Iris pigment epithelial cell (primary cell): ENCODE data around the gene WDR37.

Source experiments
- DNase-seq: peaks from one replicate; pipeline ENCODE4 v3.0.0-alpha.2; 2011; ENCODE audit warnings: low read depth

WDR37 gene

DNA sequence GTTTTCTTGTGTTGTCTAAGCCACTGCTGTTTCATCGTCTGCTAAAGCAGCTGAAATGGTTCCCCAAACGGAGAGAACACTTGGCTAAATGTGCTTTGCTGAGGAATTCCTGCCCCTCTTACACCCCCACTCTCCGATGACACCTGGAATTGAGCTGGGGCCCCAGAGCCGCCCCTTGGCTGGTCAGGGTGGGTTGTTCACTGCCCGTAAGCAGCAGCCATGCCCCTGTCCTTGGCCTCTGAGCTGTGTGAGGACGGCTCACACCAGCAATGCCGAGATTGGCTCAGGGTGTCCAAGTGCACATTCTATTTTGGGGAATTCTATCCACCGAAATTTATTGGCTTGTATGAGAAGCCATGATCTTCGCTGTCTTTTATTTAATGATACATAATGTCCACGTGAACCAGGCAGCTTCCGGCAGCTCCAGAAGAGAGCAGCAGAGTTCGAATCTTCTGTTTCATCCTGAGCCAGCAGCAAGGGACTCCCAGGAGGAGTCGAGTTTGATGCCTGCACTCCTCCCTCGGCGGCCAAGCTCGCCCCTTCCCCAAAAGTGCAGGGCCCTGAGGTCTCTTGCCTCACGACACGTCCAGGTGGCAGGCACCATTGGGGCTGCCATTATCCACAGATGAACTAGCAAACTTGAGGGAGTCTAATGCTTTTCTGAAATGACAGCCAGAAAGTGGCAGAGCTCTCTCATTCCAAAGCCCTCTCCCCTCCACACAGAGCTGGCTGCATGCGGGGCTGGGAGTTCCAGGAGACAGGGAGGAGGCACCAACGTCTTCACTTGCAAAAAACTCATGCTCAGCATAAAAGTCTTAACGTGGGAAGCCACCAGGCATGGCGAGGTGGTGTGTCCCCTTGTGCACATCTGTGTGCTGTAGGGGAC lies 114.0 kb downstream of the WDR37 start:
- no peak for DNase-seq

GRCh38 chr10:1170867-1171180 lies 114.6 kb downstream of the WDR37 start:
- no peak for DNase-seq

DNA sequence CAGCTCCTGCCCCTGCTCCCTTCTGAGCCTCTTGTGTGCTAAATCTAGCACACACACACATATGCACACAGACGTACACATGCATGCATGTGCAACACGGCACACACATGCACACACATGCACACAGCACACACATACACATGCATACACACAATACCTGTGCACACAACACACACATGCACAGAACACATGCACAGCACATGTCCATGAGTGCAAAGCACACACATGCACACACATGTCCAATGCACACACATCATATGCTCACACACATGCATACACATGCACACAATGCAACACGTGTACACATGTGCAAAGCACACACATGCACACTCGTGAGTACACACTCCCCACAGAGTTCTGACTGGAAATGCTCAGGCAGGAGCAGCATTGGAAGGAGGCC lies 115.0 kb downstream of the WDR37 start:
- no peak for DNase-seq

DNA sequence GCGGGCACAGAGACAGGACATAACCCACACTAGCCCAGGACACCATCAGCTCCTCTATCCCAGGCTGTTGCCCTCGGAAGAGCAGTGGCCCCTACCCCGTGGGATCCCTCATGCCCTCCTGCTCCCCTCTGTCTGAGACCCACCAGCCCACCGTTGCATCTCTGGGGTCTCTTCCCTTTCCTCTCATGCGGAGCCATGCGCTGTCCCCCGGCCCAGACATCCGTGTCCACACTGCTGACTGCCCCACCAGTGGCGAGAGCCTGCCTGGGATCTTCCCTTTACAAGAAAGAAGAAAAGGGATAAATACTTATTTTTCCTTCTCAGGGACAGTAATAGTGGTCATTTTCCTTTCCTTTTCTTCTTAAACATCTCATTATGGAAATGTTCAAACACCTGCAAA lies 115.4 kb downstream of the WDR37 start:
- no peak for DNase-seq

DNA sequence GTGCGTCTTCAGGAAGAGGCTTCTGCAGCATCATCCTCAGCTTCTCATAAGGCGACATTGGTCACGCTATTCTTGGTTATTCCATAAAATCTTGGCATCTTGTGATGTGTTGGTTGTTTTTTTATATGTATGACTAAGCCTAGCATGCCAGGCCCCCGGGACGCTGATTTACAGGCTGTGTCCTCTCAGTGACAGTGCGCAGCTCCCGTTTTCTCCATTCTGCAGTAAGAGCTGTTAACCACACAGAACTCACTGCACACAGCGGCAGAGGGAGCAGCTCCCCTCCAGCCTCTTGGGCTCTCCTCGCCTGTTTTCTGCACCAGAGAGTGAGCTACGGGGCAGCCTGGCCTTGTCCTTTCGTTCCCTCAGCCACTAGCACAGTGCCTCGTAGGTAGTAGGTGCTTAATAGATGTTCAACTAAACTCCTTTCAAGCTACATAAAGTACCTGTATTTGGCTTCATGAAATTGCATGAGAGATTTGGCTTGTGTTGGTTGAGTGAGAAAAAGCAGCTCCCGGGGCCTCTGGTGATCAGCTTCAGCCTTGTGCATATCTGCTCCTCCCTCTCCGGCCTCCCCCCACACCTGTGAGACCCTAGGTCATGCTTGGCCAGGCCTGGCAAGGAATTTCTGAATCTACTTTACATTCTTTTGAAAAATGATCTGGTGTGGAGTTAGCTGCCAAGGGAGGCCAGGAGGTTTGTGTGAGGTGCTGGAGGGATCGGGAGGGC lies 116.2 kb downstream of the WDR37 start:
- DNase-seq: no peak

DNA sequence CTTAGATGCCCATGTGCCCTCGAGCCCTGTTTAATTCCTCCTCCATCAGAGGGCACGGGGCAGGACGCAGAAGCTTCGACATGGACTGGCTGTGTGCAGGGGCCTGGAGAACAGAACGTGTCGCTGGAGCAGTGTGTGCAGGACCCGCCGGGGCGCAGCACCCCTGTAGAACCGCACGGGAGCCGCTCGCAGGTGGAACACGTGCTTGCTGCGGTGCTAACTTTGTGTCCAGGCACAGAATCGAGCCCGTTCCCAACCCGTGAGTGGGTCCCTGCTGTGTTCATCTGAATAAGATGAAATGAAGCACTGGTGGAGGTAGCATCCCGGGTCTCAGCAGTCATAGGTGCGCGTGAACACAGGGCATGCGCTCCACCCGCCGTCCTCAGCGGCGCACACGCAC lies 116.9 kb downstream of the WDR37 start:
- no peak for DNase-seq

DNA sequence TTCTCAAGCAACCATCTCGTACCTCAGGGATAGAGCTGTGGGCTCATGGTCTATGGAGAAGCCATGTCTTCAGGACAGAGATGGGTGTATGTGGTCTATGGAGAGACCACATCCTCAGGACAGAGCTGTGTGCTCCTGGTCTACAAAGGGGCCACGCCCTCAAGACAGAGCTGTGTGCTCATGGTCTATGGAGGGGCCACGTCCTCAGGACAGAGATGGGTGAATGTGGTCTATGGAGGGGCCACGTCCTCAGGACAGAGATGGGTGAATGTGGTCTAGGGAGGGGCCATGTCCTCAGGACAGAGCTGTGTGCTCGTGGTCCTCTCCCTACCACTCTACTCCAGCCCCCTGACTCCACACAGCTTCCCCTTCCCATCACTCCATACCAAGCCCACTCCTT lies 117.8 kb downstream of the WDR37 start:
- DNase-seq: no peak

DNA sequence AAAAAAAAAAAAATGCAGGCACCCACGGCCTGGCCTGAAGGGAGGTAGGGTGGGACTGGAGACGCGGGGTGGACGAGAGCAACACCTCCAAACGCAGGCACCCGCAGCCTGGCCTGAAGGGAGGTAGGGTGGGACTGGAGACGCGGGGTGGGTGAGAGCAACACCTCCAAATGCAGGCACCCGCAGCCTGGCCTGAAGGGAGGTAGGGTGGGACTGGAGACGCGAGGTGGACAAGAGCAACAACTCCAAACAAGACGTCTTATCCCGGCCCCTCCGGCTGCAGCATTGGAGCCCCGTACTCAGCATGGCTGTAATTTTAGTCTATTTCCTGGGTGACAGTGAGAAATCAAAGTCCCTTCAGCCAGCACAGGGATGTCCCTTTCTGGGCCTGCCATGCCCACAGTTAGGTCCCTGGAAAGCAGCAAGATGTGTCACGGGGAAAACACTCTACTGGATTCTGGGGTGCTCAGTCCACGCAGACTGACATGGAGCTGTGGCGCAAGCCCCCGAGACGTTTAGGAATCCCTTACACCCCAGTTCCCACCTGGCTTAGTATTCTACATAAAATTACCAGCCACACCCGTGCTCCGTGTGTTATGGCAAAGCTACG lies 119.9 kb downstream of the WDR37 start:
- no peak for DNase-seq

- no peak for DNase-seq
Observed at GRCh38 chr10:1177936-1178335, 121.8 kb downstream of the WDR37 start.

GRCh38 chr10:1178506-1178905 lies 122.3 kb downstream of the WDR37 start:
- no peak for DNase-seq

GRCh38 chr10:1179346-1180070 lies 123.3 kb downstream of the WDR37 start:
- no peak for DNase-seq

DNA sequence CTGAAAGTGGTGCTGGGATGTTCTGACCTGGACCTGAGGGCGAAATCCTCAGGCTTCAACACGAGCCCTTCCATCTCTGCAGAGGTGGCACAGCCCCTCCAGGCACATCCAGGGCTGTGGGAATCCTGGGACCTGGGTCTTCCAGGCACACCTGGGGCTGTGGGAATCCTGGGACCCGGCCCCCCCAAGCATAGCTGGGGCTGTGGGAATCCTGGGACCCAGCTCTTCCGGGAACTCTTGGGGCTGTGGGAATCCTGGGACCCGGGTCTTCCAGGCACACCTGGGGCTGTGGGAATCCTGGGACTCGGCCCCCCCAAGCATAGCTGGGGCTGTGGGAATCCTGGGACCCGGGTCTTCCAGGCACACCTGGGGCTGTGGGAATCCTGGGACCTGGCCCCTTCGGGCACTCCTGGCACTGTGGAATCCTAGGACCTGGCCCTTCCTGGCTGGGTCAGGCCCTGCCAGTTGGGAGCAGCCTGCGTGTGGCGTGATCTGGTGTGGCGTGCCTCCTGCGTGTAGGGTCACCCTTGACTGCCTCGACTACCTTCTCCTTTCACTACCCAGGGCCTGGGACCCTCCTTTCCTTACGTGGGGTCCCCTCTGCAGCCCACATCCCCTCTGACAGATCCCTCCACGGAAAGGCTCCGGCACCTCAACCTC lies 124.0 kb downstream of the WDR37 start:
- DNase-seq: no peak

- DNase-seq: no peak
Observed at GRCh38 chr10:1180836-1181235, 124.7 kb downstream of the WDR37 start.
